CD14-positive monocyte (primary cell): ENCODE measurements around the gene FOXO6. TPM values are rescaled to one million over a fixed set of nuclear protein-coding genes. Genes with fewer than 3 reads are reported as not detected.

ENCODE experiments used
- DNase-seq, 3 donors: peaks; one replicate each; pipeline ENCODE4 v3.0.0-alpha.2; 2011 to 2022
- H2AFZ ChIP-seq: 2 replicates; pipeline ENCODE4 v1.6.0; 2012; ENCODE audit warnings: mild to moderate bottlenecking, low read depth, low read length, inconsistent platforms; ENCODE audit not compliant: insufficient read depth, poor library complexity, severe bottlenecking
- H3K27ac ChIP-seq, 2 donors: 1 replicate in 1 of 2; 2 replicates in 1 of 2; pipeline ENCODE4 v1.5.1; 2012 to 2013; ENCODE audit warnings: low read length in 2 of 2, control low read depth in 1 of 2, inconsistent platforms in 1 of 2, low read depth in 1 of 2, mild to moderate bottlenecking in 1 of 2
- H3K27me3 ChIP-seq, 2 donors: one replicate each; pipeline versions ENCODE4 v1.6.0 to v1.6.1; 2011 to 2013; ENCODE audit warnings: low read length in 2 of 2; ENCODE audit not compliant: control insufficient read depth in 2 of 2, insufficient read depth in 2 of 2
- H3K36me3 ChIP-seq, 2 donors: replicated peaks in 1 of 2; 1 replicate in 1 of 2; 2 replicates in 1 of 2; pipeline versions ENCODE4 v1.5.1 to v1.6.1; 2012 to 2013; ENCODE audit warnings: low read length in 2 of 2, control low read depth in 1 of 2, inconsistent platforms in 1 of 2, mild to moderate bottlenecking in 1 of 2; ENCODE audit not compliant: insufficient read depth in 2 of 2, control insufficient read depth in 1 of 2
- H3K4me1 ChIP-seq, 2 donors: 1 replicate in 1 of 2; 2 replicates in 1 of 2; pipeline versions ENCODE4 v1.5.1 to v1.6.1; 2012 to 2013; ENCODE audit warnings: low read length in 2 of 2, control low read depth in 1 of 2, inconsistent platforms in 1 of 2, mild to moderate bottlenecking in 1 of 2, moderate library complexity in 1 of 2; ENCODE audit not compliant: insufficient read depth in 2 of 2, control insufficient read depth in 1 of 2
- H3K4me2 ChIP-seq: replicated peaks from 2 replicates; pipeline ENCODE3; 2012; ENCODE audit warnings: low read length, moderate library complexity, mild to moderate bottlenecking; ENCODE audit not compliant: poor library complexity, severe bottlenecking; ENCODE audit errors: extremely low read depth
- H3K4me3 ChIP-seq, 3 experiments: fragments of 200-600 bp in 1 of 3; sonication (generic) in 1 of 3; replicated peaks in 1 of 3; 1 replicate in 2 of 3; 2 replicates in 1 of 3; pipeline ENCODE4 v1.5.1; 2011 to 2013; ENCODE audit warnings: low read length in 3 of 3, mild to moderate bottlenecking in 3 of 3, control low read depth in 2 of 3, low read depth in 2 of 3, inconsistent platforms in 1 of 3, moderate library complexity in 1 of 3
- H3K79me2 ChIP-seq: 2 replicates; pipeline ENCODE4 v1.6.0; 2012; ENCODE audit warnings: mild to moderate bottlenecking, control low read depth, inconsistent platforms, low read length, moderate library complexity; ENCODE audit not compliant: insufficient read depth
- H3K9ac ChIP-seq: 2 replicates; pipeline ENCODE4 v1.6.0; 2017; ENCODE audit warnings: low read length, mild to moderate bottlenecking; ENCODE audit not compliant: insufficient read depth, poor library complexity, severe bottlenecking
- H3K9me3 ChIP-seq, 2 donors: replicated peaks in 1 of 2; 1 replicate in 1 of 2; 2 replicates in 1 of 2; pipeline versions ENCODE4 v1.5.1 to v1.6.1; 2012 to 2013; ENCODE audit warnings: low read length in 2 of 2, control low read depth in 1 of 2; ENCODE audit not compliant: control insufficient read depth in 1 of 2, insufficient read depth in 1 of 2
- H4K20me1 ChIP-seq: 2 replicates; pipeline ENCODE4 v1.6.0; 2012; ENCODE audit warnings: mild to moderate bottlenecking, low read length, control low read depth, moderate library complexity; ENCODE audit not compliant: insufficient read depth
- H3K27ac Mint-ChIP-seq, 7 donors: one replicate each; pipeline ENCODE4 v1.8.0; 2020; ENCODE audit warnings: mild to moderate bottlenecking in 7 of 7, mixed read lengths in 7 of 7, moderate library complexity in 6 of 7, inconsistent platforms in 2 of 7
- H3K27me3 Mint-ChIP-seq, 3 donors: one replicate each; pipeline ENCODE4 v1.8.0; 2021 to 2022; ENCODE audit warnings: low read depth in 3 of 3, mild to moderate bottlenecking in 3 of 3, mixed read lengths in 3 of 3, moderate library complexity in 3 of 3, inconsistent platforms in 1 of 3
- H3K36me3 Mint-ChIP-seq, 2 donors: one replicate each; pipeline ENCODE4 v1.8.0; 2020; ENCODE audit warnings: mixed read lengths in 2 of 2, inconsistent platforms in 1 of 2, mild to moderate bottlenecking in 1 of 2
- H3K4me1 Mint-ChIP-seq: one replicate; pipeline ENCODE4 v1.8.0; 2020; ENCODE audit warnings: mild to moderate bottlenecking, mixed read lengths
- H3K4me3 Mint-ChIP-seq, 2 donors: one replicate each; pipeline ENCODE4 v1.8.0; 2020; ENCODE audit warnings: mild to moderate bottlenecking in 2 of 2, mixed read lengths in 2 of 2, moderate library complexity in 1 of 2
- H3K9me3 Mint-ChIP-seq, 7 donors: one replicate each; pipeline ENCODE4 v1.8.0; 2020 to 2022; ENCODE audit warnings: mixed read lengths in 7 of 7, mild to moderate bottlenecking in 6 of 7, moderate library complexity in 6 of 7, inconsistent platforms in 2 of 7
- WGBS: methylation state at CpG from one replicate; pipeline ENCODE4 v1.1.5; 2013; ENCODE audit warnings: missing lambda C conversion rate; ENCODE audit not compliant: insufficient coverage; 5-methylcytosine and 5-hydroxymethylcytosine counted together
- intact Hi-C, 2 donors: fragments of 100-400 bp; cut with micrococcal nuclease; formaldehyde crosslinking; loops; one replicate each; pipeline versions ENCODE4 v1.15.0 to v1.15.1; 2023
- polyA plus RNA-seq, 3 donors: library from polyadenylated mRNA; depleted of rRNA in 1 of 3; unstranded in 2 of 3; stranded (reverse) in 1 of 3; fragments of 300-500 nt in 2 of 3; fragments of >200 nt in 1 of 3; fragmentation: Illumina TruSeq in 2 of 3; gene quantifications; 1 replicate in 2 of 3; 2 replicates in 1 of 3; pipeline ENCODE4 v1.2.3, GENCODE V29; 2012 to 2021
- TF ChIP-seq, protein P1 (sequence below): fragments of 200-600 bp; IDR thresholded peaks from one replicate; pipeline ENCODE4 v1.8.0; 2022; ENCODE audit warnings: antibody characterized with exemption, mild to moderate bottlenecking

The FOXO6 gene
- polyA plus RNA-seq, 3 donors: 0.05 TPM; not detected in 2

- no peak overlapping the region for H3K4me3 ChIP-seq
- Mint-ChIP-seq H3K9me3 (peaks cover 0 to 8% (median 3%) of the 10 kb centered on the region in 7 donors), H3K27ac (no peak overlapping the region), H3K4me3 (no peak overlapping the region), H3K27me3 (peaks cover 35 to 40% (median 35%) of the 10 kb centered on the region in 3 donors), H3K4me1 (peaks cover 3% of the 10 kb centered on the region), H3K36me3 (peaks cover 3 to 4% of the 10 kb centered on the region in 2 donors)
- no peak overlapping the region for H2AFZ ChIP-seq
- no peaks in the 10 kb centered on the region for H3K79me2 ChIP-seq
- peaks cover 0 to 3% of the 10 kb centered on the region in 2 donors for H3K4me1 ChIP-seq
- H4K20me1 ChIP-seq: no peaks in the 10 kb centered on the region
- no peak overlapping the region for H3K27ac ChIP-seq
- peaks cover 23 to 40% of the 10 kb centered on the region in 2 donors for H3K27me3 ChIP-seq
- no peaks in the 10 kb centered on the region for H3K36me3 ChIP-seq
- DNase-seq: no peak
- WGBS: 94% methylated on average over 6 of the region's 6 CpGs
- intact Hi-C loops: no loop called here
- TF ChIP-seq, protein P1, sequence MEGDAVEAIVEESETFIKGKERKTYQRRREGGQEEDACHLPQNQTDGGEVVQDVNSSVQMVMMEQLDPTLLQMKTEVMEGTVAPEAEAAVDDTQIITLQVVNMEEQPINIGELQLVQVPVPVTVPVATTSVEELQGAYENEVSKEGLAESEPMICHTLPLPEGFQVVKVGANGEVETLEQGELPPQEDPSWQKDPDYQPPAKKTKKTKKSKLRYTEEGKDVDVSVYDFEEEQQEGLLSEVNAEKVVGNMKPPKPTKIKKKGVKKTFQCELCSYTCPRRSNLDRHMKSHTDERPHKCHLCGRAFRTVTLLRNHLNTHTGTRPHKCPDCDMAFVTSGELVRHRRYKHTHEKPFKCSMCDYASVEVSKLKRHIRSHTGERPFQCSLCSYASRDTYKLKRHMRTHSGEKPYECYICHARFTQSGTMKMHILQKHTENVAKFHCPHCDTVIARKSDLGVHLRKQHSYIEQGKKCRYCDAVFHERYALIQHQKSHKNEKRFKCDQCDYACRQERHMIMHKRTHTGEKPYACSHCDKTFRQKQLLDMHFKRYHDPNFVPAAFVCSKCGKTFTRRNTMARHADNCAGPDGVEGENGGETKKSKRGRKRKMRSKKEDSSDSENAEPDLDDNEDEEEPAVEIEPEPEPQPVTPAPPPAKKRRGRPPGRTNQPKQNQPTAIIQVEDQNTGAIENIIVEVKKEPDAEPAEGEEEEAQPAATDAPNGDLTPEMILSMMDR: no peak
- no peak overlapping the region for H3K9ac ChIP-seq
- no peak overlapping the region for H3K4me2 ChIP-seq
- peaks cover 0 to 10% of the 10 kb centered on the region in 2 donors for H3K9me3 ChIP-seq
Observed at GRCh38 chr1:41388510-41388909, 27.3 kb downstream of the FOXO6 start.

GRCh38 chr1:41389009-41389408 lies 27.8 kb downstream of the FOXO6 start:
- Mint-ChIP-seq H3K9me3 (peaks cover 0 to 4% (median 0%) of the 10 kb centered on the region in 7 donors), H3K4me3 (no peak overlapping the region), H3K27ac (no peak overlapping the region), H3K36me3 (no peaks in the 10 kb centered on the region), H3K27me3 (peaks cover 30 to 37% (median 30%) of the 10 kb centered on the region in 3 donors), H3K4me1 (no peaks in the 10 kb centered on the region)
- no peaks in the 10 kb centered on the region for H3K4me1 ChIP-seq
- H3K27ac ChIP-seq: no peak overlapping the region
- no CpG with 5 or more reads among the region's 2 CpGs for WGBS
- no peaks in the 10 kb centered on the region for H4K20me1 ChIP-seq
- no peak overlapping the region for H3K4me2 ChIP-seq
- no peak overlapping the region for H2AFZ ChIP-seq
- no peak for DNase-seq
- peaks cover 18 to 35% of the 10 kb centered on the region in 2 donors for H3K27me3 ChIP-seq
- TF ChIP-seq, protein P1: no peak
- no peak overlapping the region for H3K4me3 ChIP-seq
- no peak overlapping the region for H3K9ac ChIP-seq
- intact Hi-C loops: no loop called here
- peaks cover 0 to 6% of the 10 kb centered on the region in 2 donors for H3K9me3 ChIP-seq
- H3K79me2 ChIP-seq: no peaks in the 10 kb centered on the region
- no peaks in the 10 kb centered on the region for H3K36me3 ChIP-seq
